Vagina (tissue), 2 donors: ENCODE data around the gene ZNF804B.

Experiments used
- CTCF ChIP-seq, 3 experiments: fragments of 450-650 bp in 2 of 3; fragments of 200-600 bp in 1 of 3; sonication (generic) in 1 of 3; IDR thresholded peaks; one replicate each; pipeline ENCODE4 v1.5.1; 2017 to 2019; ENCODE audit warnings: antibody characterized with exemption in 3 of 3, mild to moderate bottlenecking in 2 of 3, moderate library complexity in 2 of 3
- POLR2A ChIP-seq, 2 donors: fragments of 450-650 bp; IDR thresholded peaks; one replicate each; pipeline ENCODE4 v1.6.1; 2017; ENCODE audit warnings: antibody characterized with exemption in 2 of 2, mild to moderate bottlenecking in 2 of 2, moderate library complexity in 2 of 2
- POLR2AphosphoS5 ChIP-seq, 2 donors: sonication (generic); formaldehyde crosslinking; IDR thresholded peaks; one replicate each; pipeline ENCODE4 v1.9.0; 2017; ENCODE audit warnings: antibody characterized with exemption in 2 of 2, mild to moderate bottlenecking in 2 of 2, low read depth in 1 of 2; ENCODE audit not compliant: insufficient read depth in 1 of 2

- TF ChIP-seq CTCF (IDR thresholded peaks at IDR 0.05), result no peak
- no peak for TF ChIP-seq POLR2AphosphoS5 (IDR thresholded peaks at IDR 0.05; ENCODE audit: insufficient read depth in 1 of 2, low read depth in 1 of 2)
- no peak for TF ChIP-seq POLR2A (IDR thresholded peaks at IDR 0.05)
These were observed 2.1 kb upstream of the ZNF804B start for GRCh38 chr7:88757371-88757770.
